AG08396 (cell line): ENCODE measurements around the gene SMIM38.

Experiments used
- DNase-seq: peaks from one replicate; pipeline ENCODE4 v3.0.0; 2012; ENCODE audit warnings: low spot score, mixed read lengths

The SMIM38 gene

DNA sequence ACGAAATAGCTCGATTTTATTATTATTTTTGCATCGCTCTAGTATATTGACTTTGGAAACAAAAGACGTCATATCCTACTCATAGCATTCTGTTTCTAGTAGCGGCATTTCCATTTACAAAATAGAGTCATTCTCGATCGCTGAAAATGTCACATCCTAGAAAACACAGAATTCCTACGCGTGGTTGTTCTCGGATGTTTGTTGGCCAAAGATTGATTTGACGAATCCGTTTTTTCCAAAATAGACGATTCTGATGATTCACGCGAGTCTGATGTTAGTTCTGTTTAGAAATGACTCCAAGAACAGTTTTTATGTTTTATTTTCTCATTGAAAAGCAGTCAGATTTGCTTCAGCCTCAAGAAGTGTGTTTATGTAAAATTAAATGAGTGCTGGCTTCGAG, 47.6 kb downstream of the SMIM38 start:
- no peak for DNase-seq

DNA sequence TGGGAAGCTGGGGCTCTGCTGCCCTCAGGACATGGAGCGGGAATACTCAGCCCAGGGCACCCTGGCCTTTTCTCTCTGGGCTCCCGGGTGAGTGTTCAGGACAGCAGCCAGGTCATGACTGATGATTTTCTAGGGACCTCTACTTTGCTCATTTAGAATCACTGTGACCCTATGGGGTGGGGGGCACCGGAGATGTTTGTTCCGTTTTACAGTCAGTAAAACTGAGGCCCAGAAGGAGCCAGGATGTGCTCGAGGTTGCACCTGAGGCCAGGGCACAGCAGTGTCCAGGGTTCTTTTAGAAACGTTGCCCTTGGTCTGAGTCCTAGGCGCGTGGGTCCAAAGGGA, 48.1 kb downstream of the SMIM38 start:
- DNase-seq = no peak

DNA sequence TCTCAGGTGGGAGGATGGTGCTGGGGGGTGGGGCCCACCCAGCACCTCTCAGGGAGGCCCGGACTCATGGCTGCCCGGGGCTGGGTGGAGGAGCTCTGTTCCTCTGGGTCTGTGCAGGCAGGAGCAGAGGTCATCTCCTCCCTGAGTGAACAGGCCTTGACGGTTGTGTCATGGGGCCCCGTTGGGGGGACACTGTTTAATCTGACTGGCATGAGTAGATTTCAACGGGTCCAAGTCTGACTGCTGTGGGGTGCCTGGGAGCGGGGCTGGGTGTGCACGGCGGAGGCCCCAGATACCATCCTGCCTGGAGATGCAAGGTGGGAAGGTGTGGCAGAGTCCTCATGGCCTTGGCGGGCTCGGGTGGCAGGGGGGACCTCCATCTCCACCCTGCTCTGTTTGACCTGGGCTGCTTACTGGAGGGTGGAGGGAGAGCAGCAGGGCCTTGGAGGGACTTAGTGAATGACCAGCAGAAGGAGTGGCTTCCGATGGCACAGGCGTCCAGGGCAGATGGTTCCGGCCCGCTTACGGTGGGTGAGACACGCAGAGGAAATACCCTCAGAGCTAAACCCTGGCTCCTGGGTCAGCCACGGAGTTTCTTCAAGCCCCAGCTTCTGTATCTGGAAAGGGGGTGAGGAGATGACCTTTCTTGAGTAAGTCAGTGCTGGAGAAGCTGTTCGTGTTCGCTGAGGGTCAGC, 48.7 kb downstream of the SMIM38 start:
- DNase-seq = no peak

DNA sequence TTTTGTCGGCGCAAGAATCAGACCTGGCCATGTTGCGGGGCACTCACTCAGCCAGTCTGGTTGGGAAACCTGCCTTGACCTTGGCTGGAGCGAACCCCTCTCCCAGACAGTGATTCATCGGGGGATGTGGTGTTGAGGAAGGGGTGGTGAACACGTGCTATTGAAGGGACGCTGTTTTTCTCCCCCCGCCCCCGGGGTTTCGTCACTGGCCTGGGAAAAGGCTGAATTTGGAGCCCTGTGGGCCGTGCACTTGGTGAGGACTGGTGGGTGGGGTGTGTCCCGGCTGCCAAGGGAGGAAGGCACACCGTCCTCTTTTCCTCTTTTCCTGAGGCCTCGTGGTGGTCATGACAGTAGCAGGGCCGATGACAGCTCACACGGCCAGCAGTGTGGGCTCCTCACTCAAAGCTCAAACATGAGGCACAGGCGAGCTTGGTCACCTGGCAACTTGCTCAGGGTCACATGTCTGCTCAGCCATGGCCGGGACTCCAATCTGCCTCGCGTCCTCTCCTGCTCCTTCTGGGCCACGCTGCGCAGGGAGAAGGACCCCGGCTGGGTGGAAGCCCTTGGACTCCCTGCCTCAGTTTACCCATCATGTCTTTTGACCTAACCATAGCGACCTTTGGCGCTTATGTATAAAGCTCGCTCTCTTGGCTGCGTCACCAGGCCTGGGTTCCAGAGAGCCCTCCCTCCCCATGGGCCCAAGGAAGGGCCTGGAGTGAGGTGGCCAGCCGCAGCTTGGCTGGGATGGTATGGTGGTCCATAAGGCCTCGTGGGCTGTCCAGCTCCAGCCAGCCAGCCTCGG, 49.4 kb downstream of the SMIM38 start:
- DNase-seq = no peak
